GM20431 (cell line): ENCODE measurements around the gene EIF3I.

Experiments
- in situ Hi-C: fragments of 300-500 bp; cut with MseI, MboI; formaldehyde crosslinking; loops from one replicate; pipeline ENCODE4 v1.15.0; 2020; ENCODE audit warnings: low sequenced_read_pairs; ENCODE audit not compliant: unreplicated experiment

Gene EIF3I

DNA sequence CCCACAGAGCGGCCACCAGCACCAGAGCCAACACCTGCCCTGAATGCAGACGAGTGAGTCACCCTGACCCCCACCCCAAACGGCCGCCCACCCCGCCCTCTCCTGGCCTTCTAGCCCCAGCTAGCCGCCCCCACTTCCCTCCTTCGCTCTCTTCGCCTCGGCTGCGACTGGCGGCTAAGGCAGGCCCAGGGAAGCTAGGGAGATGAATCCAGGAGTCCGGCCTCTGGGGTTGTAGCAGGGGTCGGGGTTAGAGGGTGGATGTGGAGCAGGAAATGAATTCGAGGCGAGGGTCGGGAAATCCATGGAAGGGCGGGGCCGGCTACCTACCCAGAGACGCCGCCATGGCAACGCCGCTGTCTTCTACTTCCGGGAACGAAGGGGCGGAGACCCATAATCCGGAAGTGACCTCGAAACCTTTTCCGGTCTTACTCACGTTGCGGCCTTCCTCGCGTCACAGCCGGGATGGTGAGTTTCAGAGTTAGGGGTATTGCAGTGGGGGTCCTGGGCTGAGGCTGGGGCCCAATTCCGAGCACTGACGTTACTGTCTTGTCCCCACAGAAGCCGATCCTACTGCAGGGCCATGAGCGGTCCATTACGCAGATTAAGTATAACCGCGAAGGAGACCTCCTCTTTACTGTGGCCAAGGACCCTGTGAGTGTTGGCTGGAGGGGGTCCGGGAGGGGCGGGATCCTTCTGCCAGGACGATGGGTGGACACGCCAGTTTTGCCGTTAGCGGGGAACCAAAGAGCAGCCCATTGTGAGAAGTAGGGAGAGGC lies at the start of gene EIF3I, which contains the start of gene TMEM234:
Gene EIF3I (plus strand): TSS at position 428 of the 776 bp plus-strand sequence. CDS start 35 bp downstream, at position 463.
Gene TMEM234 (minus strand): TSS at position 374 of the 776 bp plus-strand sequence. CDS start 31 bp downstream, at position 343.
- in situ Hi-C loops = no loop called here

DNA sequence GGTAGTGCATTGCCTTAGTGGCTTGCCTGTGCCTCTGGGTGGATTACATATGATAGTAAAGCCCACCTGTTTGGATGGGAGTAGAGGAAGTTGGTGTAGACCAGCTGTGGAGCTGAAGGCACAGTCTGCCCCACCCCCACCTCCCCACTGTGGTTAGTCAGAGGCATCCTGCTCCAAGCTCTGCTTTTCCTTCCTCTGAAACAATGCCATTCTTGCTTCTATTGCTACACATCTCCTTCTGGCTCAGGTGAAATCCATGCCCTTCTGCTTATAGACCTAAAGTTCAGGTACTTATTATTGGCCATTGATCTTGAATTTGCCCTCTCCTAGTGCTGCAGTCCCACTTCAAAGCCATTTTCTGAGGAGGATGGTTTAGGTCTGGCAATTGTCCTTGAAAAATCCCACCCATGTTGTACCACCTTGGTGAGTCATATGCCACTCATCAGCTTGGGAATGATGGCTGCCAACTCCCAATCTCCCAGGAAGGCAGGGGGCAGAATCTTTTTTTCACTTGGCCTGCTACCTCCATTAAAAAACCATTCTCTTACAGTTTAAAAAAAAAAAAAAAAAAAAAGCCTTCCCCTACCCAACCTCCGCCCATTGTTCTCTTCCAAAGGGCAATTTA lies 49.5 kb upstream of the EIF3I start:
- in situ Hi-C loops = no loop called here

DNA sequence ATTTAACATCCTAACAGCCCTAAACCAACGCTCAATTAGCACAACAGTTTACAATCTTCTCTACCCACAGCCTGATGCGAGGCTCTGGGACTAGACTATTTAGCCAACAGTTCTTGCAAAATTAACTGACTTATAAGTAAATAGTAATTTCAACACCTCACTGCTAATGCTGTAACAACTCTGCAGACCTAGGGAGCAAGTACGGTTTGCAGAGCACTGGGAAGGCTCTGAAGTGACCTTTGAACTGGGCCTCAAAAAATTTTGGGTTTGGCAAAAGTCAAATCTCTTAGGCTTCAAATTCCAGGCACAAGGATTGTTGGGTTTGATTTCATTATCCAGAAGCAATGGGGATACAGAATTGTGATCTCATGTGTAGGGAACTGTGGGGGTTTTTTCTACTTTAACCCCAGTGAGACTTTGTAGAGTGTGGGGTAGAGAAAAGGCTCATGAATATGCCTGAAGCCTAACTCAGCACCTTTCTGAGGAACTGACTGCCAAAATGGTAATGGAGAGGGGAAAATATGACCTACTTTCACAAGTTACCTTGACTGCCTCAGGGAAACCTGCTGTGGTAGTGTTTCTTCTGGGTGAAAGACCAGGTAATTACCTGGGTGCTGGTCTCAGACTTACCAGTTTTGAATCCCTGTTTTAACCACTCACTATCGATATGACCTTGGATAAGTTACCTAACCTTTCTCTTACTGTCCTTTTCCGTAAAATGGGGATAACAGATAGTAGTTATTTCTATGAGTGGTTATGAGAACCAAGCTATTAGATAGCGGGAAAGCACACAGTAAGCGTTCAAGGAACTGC lies 43.6 kb upstream of the EIF3I start:
- in situ Hi-C loops = no loop called here

DNA sequence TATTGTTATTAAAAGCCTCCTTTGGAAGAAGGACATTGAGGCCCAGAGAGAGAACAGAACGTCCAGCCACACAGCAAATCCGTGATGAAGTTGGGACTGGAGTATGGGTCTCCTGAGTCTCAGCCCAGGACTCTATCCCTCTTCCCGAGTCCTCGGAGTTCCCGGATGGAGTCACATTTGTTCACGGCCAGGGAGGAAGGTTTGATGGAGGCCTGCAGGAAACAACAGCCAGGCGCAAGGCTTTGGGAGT lies 43.1 kb upstream of the EIF3I start:
- in situ Hi-C loops = no loop called here

DNA sequence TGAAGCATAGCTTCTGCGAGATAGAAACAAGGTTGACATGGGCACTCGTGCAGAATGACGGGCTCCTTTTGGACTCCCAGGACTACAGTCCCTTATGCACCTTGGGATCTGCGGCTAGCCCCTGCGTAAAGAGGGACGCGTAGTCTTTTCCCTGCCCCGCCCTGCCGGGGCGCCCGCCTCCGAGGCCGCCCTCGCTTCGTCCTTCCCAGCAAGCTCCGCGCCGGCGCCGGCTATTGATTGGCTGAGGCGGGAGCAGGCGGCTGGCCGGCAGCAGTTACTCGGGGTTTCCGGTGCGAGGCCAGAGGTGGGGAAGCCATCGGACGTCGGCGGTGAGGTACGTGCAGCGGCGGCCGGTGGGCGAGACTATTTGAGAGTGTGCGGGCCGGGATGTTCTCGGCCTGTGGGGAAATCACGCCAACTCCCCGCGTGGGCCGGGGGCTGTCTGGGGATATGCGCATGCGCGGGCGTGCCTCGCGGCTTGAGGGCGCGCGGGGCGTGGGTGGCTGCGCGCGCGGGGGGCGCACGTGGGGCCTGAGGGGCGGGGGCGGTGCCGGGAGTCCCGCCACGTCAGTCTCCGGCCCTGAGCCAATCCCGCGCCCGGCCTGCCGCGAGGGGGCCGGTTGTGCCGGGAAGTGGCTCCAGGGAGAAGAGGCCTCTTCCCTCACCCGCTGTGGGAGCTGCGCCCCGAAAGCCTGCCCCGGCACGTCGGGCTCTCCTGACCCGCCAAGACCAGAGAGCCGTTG lies 42.6 kb upstream of the EIF3I start, which contains the start of gene TXLNA:
Gene TXLNA (plus strand): TSS at position 233 of the 743 bp plus-strand sequence. CDS start 671 bp downstream, outside the sequence.
- in situ Hi-C loops = no loop called here

DNA sequence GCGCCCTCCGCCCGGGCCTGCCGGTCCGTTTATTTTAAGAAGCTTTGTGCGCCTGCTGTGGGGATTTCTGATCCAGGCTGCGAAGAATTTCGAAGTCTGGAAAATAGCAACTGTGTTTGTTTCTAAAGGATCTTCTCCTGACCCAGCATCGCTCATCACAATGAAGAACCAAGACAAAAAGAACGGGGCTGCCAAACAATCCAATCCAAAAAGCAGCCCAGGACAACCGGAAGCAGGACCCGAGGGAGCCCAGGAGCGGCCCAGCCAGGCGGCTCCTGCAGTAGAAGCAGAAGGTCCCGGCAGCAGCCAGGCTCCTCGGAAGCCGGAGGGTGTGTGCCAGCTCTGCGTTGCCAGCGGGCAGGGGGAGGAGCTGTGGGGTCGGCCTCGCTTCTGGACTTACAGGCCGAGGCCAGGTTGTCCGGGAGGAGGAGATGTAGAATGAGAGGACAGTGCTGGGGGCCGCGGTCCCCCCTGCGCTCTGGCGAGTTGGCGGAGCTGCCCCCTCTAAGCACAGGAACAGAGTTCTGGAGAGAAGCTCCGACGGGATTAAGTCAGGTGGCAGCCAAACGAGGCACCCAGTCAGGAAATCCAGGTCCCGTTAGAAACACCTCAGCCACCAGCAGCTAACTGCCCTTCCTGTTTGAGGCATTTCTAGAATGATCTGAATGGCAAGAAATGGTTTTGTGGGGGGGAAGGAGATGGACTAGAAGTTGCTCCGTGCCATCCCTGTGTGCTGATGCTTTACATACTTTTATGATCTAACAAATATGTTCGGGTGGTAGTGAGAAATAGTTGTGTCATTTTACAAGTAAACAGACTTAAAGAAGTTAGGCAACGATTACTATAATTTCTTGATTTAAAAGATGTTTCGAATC lies 41.8 kb upstream of the EIF3I start:
- in situ Hi-C loops = no loop called here

DNA sequence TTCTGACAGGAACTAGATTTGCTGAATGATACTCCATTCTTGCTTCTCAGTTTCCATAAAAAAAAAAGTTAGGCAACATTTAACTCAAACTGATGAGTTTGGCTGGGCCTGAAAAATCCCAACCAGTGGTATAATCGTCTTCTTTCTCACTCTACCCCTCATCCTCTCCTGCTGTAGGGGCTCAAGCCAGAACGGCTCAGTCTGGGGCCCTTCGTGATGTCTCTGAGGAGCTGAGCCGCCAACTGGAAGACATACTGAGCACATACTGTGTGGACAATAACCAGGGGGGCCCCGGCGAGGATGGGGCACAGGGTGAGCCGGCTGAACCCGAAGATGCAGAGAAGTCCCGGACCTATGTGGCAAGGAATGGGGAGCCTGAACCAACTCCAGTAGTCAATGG lies 41.1 kb upstream of the EIF3I start:
- in situ Hi-C loops = no loop called here

DNA sequence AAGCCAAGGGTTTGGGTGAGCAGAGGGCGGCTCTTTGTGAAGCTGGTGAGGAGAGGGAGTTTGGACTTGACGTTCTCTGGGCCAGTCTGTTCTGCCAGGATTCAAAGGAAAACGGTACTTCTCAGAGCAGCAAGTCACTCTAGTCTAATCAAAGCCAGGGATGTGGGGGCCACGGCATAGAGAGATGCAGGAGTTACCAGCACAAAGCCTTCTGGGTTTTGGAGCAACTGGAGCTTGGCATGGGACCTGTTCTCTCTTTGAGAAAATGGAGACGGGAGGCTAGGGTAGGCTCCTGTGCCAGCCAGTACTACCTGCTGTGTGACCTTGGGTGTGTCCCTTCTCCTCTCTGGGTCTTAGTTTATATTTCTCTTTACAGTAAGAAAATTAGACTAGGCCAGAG lies 40.6 kb upstream of the EIF3I start:
- in situ Hi-C loops = no loop called here

DNA sequence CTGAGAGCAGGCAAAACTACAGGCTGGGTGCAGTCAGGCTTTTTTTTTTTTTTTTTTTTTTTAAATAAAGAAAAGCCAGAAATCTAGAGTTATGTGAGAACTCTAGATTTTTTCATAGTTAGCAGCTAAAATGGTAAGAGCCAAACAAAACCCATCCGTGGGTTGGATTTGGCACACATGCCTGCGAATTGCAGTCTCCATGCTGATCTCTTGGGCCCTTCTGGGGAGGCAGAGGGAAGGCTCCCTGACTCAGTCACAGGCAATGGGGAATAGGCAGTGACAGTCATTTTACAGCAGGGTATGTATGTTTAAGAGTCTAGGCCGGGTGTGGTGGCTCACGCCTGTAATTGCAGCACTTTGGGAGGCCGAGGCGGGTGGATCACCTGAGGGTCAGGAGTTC lies 40.1 kb upstream of the EIF3I start:
- in situ Hi-C loops = no loop called here

DNA sequence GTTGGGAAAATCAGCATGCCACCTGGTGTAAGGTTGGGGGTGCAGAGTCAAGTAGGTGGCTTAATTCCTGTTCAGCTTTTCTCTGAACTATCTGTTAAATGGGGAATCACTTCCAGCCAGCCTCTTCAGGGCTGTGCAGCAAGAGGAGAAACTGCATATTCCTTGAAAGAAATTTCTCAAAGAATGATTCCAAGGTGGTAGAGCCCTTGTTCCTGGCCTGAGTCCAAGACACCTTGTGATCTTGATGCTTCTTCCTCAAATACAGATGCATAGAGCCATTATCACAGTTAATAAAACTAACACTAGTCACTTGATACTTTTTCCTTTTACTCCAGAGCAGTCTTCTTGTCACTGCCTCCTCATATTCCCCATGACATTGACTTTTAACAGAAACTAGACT lies 37.6 kb upstream of the EIF3I start:
- in situ Hi-C loops = no loop called here

DNA sequence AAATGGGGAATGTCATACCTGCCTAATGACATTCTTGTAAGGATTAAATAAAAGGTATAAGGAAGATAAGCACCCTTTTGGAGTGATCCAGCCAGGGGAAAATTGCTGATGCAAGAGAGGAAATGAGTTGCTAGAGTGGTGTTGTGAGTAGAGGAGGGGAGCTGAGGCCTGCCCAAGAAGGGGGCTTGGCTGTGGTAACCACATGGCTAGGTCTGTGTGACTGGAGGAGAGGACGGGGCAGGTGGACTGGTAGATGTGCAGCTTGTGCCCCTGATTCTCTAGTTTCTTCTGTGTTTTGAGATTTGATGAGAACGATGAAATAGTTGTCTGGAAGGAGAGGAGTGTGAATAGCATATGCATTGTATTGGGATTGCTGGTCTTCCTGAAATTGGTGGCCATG lies 36.1 kb upstream of the EIF3I start:
- in situ Hi-C loops = no loop called here

DNA sequence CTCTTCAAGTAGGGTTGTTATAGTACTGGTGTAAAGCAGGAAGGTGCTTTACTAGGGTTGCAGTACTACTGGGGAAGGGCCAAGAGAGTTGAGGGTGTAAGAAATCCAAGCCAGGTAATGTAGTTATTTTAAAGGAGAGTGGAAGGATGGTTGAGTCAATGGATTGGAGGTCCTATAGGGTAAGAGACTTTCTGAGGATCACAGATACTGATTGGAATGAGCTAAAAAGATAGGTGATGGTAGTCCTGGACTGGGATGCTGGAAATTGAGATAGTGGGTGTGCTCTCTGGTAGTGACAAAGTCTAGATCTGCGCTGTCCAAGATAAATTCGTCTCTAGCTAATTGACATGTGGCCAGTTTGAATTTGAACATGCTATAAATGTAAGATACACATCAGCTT lies 35.7 kb upstream of the EIF3I start:
- in situ Hi-C loops = no loop called here

DNA sequence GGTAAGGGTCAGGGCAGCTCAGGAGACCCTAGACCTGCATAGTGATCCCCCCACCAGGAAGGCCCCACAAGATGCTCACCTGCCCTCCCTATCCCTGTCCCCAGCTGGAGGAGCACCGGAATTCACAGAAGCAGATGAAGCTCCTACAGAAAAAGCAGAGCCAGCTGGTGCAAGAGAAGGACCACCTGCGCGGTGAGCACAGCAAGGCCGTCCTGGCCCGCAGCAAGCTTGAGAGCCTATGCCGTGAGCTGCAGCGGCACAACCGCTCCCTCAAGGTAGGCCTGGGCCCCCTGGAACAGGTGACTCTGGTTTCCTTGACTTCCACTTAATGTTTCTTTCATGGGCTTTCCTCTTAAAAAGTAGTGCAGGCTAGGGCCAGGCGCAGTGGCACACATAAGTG lies 34.4 kb upstream of the EIF3I start:
- in situ Hi-C loops = no loop called here

DNA sequence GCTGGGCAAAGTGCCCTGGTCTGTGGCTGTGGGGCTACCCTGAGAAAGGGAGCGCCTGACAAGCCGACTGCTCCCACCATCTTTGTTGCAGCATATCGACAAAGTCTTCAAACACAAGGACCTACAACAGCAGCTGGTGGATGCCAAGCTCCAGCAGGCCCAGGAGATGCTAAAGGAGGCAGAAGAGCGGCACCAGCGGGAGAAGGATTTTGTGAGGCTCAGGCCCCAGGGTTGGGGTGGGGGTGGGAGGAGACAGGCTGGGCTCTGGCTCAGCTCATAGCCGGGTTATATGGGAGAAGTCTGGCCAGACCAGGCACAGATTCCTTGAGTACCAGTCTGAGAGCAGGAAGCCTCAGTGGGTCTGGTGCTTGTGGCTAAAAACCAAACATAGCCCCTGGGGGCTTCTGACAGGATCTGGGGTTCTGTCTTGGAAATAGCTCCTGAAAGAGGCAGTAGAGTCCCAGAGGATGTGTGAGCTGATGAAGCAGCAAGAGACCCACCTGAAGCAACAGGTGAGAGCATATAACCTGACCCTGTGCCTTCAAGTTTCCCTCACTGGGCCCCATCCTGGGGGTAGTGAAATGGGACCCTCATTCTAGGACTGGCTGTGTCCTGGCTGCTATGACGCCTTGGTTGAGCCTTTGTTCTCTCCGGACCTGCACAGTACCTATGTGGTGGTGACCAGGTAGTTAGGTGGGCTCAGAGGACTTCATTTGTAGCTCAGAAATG lies 29.8 kb upstream of the EIF3I start:
- in situ Hi-C loops = no loop called here

DNA sequence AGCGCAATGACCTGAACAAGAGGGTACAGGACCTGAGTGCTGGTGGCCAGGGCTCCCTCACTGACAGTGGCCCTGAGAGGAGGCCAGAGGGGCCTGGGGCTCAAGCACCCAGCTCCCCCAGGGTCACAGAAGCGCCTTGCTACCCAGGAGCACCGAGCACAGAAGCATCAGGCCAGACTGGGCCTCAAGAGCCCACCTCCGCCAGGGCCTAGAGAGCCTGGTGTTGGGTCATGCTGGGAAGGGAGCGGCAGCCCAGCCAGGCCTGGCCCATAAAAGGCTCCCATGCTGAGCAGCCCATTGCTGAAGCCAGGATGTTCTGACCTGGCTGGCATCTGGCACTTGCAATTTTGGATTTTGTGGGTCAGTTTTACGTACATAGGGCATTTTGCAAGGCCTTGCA lies 27.2 kb upstream of the EIF3I start:
- in situ Hi-C loops = no loop called here

DNA sequence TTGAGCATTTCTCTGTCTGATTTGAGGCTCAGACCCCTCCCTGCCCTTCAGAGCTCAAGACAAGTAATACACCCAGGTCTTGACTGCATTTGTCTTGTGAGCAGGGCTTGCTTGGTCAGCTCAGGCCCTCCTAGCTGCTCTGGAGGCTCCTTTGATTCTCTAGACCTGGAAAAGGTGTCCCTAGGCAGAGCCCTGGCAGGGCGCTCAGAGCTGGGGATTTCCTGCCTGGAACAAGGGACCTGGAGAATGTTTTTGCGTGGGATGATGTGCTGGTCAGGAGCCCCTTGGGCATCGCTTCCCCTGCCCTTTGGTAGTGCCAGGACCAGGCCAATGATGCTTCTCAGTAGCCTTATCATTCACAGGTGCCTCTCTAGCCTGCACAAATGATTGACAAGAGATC lies 26.7 kb upstream of the EIF3I start:
- in situ Hi-C loops = no loop called here

DNA sequence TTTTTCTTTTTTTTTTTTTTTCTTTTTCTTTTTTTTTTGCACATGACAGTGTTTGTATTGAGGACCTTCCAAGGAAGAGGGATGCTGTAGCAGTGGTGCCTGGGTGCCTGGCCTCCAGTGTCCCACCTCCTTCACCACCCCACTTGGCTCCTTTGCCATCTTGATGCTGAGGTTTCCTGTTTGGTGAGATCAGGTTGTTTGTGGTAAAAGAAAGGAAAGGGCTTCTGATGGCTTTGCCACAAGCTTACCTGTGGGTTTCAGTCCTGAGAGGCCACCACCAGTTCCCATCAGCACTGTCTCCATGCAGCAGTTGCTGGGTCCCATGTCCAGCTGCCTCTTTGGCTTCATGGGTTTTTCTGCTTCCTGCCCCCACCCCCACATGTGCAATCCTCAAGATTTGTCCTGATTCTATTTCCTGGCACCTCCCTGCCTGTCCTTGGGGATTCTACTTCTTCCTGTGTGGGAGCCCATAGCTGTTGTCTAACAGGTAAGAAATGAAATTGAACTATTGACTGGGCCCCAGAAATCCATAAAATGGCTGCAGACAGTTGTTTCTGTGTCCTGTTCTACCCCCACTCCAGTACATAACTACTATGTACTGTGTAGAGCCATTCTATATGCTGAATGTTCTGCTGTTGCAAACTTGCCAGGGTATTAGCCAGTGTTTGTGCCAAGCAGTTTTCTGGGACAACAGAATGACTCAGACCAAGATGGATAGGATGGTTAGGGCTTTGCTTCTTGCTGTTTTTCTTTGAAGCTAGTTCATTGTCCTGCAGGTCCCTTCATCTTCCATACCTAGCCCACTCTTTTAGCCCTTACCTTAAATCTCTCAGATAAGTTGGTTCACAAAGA lies 26.0 kb upstream of the EIF3I start:
- in situ Hi-C loops = no loop called here

DNA sequence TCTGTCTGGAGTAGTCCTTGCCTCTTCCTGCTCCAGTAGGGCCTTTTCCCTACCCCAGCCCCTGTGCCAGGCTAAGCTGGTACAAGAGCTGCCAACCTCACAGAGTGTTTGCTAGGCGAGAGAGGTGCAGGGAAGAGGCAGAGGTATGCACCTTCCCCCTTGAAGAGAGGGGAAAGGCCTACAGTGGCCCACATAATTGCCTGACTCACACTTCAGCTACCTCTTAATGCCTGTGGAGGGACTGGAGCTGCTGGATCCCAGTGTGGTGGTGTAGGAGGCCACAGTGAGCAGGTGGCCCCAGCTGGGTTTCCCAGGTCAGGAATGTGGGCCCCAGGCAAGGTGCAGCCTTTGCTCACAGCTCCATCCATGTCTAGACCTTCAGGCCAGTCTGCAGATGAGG lies 25.1 kb upstream of the EIF3I start:
- in situ Hi-C loops = no loop called here
